Neural crest cell (in vitro differentiated cells): ENCODE measurements around the gene DKK3. TPM values are rescaled to one million over a fixed set of nuclear protein-coding genes. Genes with fewer than 3 reads are reported as not detected.

Source experiments
- DNase-seq: peaks from one replicate; pipeline ENCODE4 v3.0.0; 2021; ENCODE audit warnings: low read depth, mixed read lengths, low spot score
- H3K27ac Mint-ChIP-seq: one replicate; pipeline ENCODE4 v1.8.0; 2021; ENCODE audit warnings: mild to moderate bottlenecking, mixed read lengths; ENCODE audit not compliant: unreplicated experiment
- H3K27me3 Mint-ChIP-seq: 2 replicates; pipeline ENCODE4 v1.8.0; 2021; ENCODE audit warnings: low read depth, mild to moderate bottlenecking, mixed read lengths
- H3K36me3 Mint-ChIP-seq: 2 replicates; pipeline ENCODE4 v1.8.0; 2021; ENCODE audit warnings: low read depth, mild to moderate bottlenecking, mixed read lengths
- H3K4me1 Mint-ChIP-seq: 2 replicates; pipeline ENCODE4 v1.8.0; 2021; ENCODE audit warnings: mixed read lengths
- H3K4me3 Mint-ChIP-seq: one replicate; pipeline ENCODE4 v1.8.0; 2021; ENCODE audit warnings: mild to moderate bottlenecking, mixed read lengths
- H3K9me3 Mint-ChIP-seq: 2 replicates; pipeline ENCODE4 v1.8.0; 2021; ENCODE audit warnings: mixed read lengths
- CTCF ChIP-seq: fragments of 200-600 bp; sonication (generic); conservative IDR thresholded peaks from 2 replicates; pipeline ENCODE4 v1.5.0; 2021; ENCODE audit warnings: antibody characterized with exemption, mild to moderate bottlenecking
- total RNA-seq: library from RNA; stranded (reverse); gene quantifications from 2 replicates; pipeline ENCODE4 v1.2.1, GENCODE V29; 2021

Gene DKK3
- total RNA-seq, 1 donor from 2014 or later, result 21.0 TPM

- Mint-ChIP-seq H3K27ac (no peak overlapping the region), H3K4me3 (no peak overlapping the region), H3K27me3 (no peaks in the 10 kb centered on the region), H3K4me1 (peaks cover 26% of the 10 kb centered on the region), H3K9me3 (no peaks in the 10 kb centered on the region), H3K36me3 (peaks cover 3% of the 10 kb centered on the region)
- peak; percentile 81 for DNase-seq
- TF ChIP-seq CTCF, result peak; percentile 76
Observed at GRCh38 chr11:11966826-11967668, 41.4 kb downstream of the DKK3 start.

GRCh38 chr11:11966354-11966741, 42.1 kb downstream of the DKK3 start:
- Mint-ChIP-seq H3K27me3 (no peaks in the 10 kb centered on the region), H3K36me3 (peaks cover 7% of the 10 kb centered on the region), H3K4me3 (no peak overlapping the region), H3K4me1 (peaks cover 19% of the 10 kb centered on the region), H3K27ac (no peak overlapping the region), H3K9me3 (no peaks in the 10 kb centered on the region)
- TF ChIP-seq CTCF, result no peak
- DNase-seq, result no peak

- Mint-ChIP-seq H3K9me3 (no peaks in the 10 kb centered on the region), H3K27me3 (no peaks in the 10 kb centered on the region), H3K27ac (no peak overlapping the region), H3K4me1 (peaks cover 18% of the 10 kb centered on the region), H3K36me3 (peaks cover 9% of the 10 kb centered on the region), H3K4me3 (no peak overlapping the region)
- no peak for DNase-seq
- TF ChIP-seq CTCF, result no peak
Observed at GRCh38 chr11:11965656-11966353, 42.6 kb downstream of the DKK3 start.

- no peak for TF ChIP-seq CTCF
- Mint-ChIP-seq H3K4me1 (peaks cover 19% of the 10 kb centered on the region), H3K9me3 (no peaks in the 10 kb centered on the region), H3K27ac (no peak overlapping the region), H3K4me3 (no peak overlapping the region), H3K36me3 (peaks cover 13% of the 10 kb centered on the region), H3K27me3 (no peaks in the 10 kb centered on the region)
- no peak for DNase-seq
Observed at GRCh38 chr11:11965192-11965591, 43.2 kb downstream of the DKK3 start.

- Mint-ChIP-seq H3K4me1 (peaks cover 19% of the 10 kb centered on the region), H3K27ac (no peak overlapping the region), H3K36me3 (peaks cover 17% of the 10 kb centered on the region), H3K27me3 (no peaks in the 10 kb centered on the region), H3K4me3 (no peak overlapping the region), H3K9me3 (no peaks in the 10 kb centered on the region)
- no peak for DNase-seq
- no peak for TF ChIP-seq CTCF
Observed at GRCh38 chr11:11964774-11965150, 43.7 kb downstream of the DKK3 start.
